Measurements from ENCODE around the gene TPD52L1. TPM values are rescaled to one million over a fixed set of nuclear protein-coding genes. Genes with fewer than 3 reads are reported as not detected.

The TPD52L1 gene
- total RNA-seq, 1 donor from 2014 or later, result 48.0 TPM

DNA sequence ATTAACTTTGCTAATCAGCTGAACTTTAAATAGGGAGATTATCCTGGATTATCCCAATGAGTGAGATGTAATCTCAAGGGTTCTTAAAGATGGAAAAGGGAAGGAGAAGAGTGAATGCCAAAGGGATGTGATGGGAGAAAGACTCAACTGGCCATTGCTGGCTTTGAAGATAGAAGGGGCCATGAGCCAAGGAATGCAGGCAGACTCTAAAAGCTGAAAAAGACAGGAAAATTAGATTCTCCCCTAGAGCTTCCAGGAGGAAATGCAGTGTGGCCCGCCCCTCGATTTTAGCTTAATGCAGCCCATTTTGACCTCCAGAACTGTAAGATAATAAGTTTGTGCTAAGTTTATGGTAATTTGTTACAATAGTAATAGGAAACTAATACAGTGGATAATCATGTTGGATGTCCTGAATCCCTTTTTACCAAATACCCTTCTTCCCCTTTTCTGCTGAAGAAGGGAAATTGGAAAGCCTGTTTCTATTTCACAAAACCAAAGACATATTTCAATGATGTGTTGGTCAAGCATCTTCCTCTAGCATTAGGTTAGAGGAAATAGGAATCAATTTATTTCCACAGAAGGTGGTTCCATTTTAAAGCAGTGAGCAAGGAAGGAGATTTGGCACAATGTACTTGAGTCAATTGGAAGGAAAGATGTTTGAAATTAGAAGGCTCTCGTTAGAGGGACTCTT, 151.5 kb downstream of the TPD52L1 start:
- no peak overlapping the region for H3K27ac Mint-ChIP-seq (ENCODE audit: unreplicated experiment)
- no peak overlapping the region for H3K4me3 Mint-ChIP-seq (ENCODE audit: unreplicated experiment)
- TF ChIP-seq, protein P1, sequence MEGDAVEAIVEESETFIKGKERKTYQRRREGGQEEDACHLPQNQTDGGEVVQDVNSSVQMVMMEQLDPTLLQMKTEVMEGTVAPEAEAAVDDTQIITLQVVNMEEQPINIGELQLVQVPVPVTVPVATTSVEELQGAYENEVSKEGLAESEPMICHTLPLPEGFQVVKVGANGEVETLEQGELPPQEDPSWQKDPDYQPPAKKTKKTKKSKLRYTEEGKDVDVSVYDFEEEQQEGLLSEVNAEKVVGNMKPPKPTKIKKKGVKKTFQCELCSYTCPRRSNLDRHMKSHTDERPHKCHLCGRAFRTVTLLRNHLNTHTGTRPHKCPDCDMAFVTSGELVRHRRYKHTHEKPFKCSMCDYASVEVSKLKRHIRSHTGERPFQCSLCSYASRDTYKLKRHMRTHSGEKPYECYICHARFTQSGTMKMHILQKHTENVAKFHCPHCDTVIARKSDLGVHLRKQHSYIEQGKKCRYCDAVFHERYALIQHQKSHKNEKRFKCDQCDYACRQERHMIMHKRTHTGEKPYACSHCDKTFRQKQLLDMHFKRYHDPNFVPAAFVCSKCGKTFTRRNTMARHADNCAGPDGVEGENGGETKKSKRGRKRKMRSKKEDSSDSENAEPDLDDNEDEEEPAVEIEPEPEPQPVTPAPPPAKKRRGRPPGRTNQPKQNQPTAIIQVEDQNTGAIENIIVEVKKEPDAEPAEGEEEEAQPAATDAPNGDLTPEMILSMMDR (IDR thresholded peaks at IDR 0.05), result no peak
- no peak for DNase-seq (ENCODE audit: low spot score)
- H3K27me3 Mint-ChIP-seq (ENCODE audit: low read depth), result no peaks in the 10 kb centered on the region
- peaks cover 5% of the 10 kb centered on the region for H3K36me3 Mint-ChIP-seq (ENCODE audit: low read depth)
- H3K9me3 Mint-ChIP-seq (ENCODE audit: low read depth), result peaks cover 13% of the 10 kb centered on the region
- peaks cover 34% of the 10 kb centered on the region for H3K4me1 Mint-ChIP-seq (ENCODE audit: low read depth)

DNA sequence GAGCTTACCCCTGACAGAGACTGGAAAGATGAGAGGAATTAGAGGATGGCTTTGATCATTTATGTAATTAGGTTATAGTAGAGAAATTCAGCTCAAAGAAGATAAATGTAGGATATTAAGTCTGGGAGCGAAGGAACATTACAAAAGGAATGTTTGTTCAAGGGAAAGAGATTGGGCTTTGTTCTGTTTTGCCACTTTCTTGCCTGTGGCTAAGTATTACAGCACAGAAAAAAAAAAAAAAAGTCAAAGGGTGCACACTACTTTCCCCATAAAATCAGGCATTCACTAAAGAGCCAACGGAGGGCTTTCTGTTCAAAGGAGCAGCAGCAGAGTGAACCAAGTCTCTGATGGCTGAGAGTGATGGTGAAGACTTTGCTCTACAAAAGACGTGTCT, 153.2 kb downstream of the TPD52L1 start:
- Mint-ChIP-seq H3K4me1 (ENCODE audit: low read depth) (peaks cover 25% of the 10 kb centered on the region), H3K4me3 (ENCODE audit: unreplicated experiment) (no peak overlapping the region), H3K36me3 (ENCODE audit: low read depth) (peaks cover 2% of the 10 kb centered on the region), H3K27ac (ENCODE audit: unreplicated experiment) (no peak overlapping the region), H3K27me3 (ENCODE audit: low read depth) (no peaks in the 10 kb centered on the region), H3K9me3 (ENCODE audit: low read depth) (peaks cover 13% of the 10 kb centered on the region)
- TF ChIP-seq, protein P1 (IDR thresholded peaks at IDR 0.05), result no peak
- no peak for DNase-seq (ENCODE audit: low spot score)

DNA sequence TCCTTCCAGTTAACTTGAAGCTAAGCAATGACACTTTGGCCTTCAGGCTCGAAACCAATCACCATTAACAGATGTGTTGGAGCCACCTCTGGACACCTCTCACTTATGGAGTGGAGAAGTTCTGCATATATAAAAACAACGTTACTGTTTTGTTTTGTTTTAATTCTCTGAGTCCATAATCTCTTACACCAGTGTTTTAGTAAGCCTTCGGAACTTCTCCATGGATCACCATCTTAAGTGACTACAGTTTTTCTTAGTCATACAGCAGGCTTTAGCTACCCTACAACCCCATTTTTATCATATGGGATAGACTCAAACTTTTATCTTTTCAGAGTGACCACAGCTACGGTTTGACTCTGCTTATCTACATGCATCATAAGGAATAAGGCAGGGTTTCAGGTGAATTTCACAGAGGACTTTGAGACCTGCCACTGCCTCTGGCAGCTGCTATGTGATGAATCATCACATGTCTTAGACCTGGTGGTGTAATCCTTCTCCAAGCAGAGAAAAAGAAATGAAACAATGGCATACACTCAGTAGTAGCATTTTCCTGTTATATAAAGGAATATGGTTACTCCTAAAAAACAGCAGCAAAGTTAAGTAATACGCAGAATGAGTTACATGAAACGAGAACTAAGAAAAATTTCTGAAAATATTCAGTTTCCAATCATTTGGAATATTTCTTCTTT, 153.7 kb downstream of the TPD52L1 start:
- no peaks in the 10 kb centered on the region for H3K27me3 Mint-ChIP-seq (ENCODE audit: low read depth)
- peaks cover 13% of the 10 kb centered on the region for H3K9me3 Mint-ChIP-seq (ENCODE audit: low read depth)
- no peak overlapping the region for H3K27ac Mint-ChIP-seq (ENCODE audit: unreplicated experiment)
- TF ChIP-seq, protein P1 (IDR thresholded peaks at IDR 0.05), result no peak
- DNase-seq (ENCODE audit: low spot score), result no peak
- peaks cover 26% of the 10 kb centered on the region for H3K4me1 Mint-ChIP-seq (ENCODE audit: low read depth)
- H3K4me3 Mint-ChIP-seq (ENCODE audit: unreplicated experiment), result no peak overlapping the region
- peaks cover 2% of the 10 kb centered on the region for H3K36me3 Mint-ChIP-seq (ENCODE audit: low read depth)

DNA sequence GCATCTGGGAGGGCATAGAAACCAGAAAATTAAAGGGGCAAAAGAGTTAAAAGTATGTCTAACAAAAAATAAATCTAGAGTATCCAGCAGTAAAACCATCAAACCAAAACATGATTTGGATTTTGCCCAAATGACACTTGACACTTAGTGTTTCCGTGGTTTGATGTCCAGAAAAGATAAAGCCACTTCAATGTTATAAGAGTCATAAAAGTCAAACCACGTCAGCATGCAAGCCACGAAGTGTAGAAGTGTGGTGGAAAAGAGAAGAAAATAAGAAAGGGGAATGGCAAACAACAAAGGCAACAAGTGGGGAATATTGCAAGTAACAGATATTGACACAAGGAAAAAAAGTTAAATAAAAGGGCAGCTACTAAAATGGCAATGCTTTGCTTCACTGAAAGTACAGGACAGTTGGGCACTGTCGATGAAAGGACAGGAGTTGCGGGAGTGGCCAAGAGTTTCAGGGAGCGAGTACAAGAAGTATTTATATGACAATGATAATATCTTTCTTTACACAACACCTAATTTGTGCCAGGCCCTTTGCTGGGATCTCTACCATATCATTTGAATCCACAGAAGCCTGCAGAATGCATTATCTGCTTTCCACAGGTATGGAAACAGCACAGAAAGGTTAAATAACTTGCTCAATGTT, 154.5 kb downstream of the TPD52L1 start:
- no peak overlapping the region for H3K4me3 Mint-ChIP-seq (ENCODE audit: unreplicated experiment)
- peaks cover 13% of the 10 kb centered on the region for H3K9me3 Mint-ChIP-seq (ENCODE audit: low read depth)
- H3K36me3 Mint-ChIP-seq (ENCODE audit: low read depth), result peaks cover 2% of the 10 kb centered on the region
- TF ChIP-seq, protein P1 (IDR thresholded peaks at IDR 0.05), result no peak
- H3K4me1 Mint-ChIP-seq (ENCODE audit: low read depth), result peaks cover 25% of the 10 kb centered on the region
- DNase-seq (ENCODE audit: low spot score), result no peak
- no peaks in the 10 kb centered on the region for H3K27me3 Mint-ChIP-seq (ENCODE audit: low read depth)
- H3K27ac Mint-ChIP-seq (ENCODE audit: unreplicated experiment), result no peak overlapping the region

DNA sequence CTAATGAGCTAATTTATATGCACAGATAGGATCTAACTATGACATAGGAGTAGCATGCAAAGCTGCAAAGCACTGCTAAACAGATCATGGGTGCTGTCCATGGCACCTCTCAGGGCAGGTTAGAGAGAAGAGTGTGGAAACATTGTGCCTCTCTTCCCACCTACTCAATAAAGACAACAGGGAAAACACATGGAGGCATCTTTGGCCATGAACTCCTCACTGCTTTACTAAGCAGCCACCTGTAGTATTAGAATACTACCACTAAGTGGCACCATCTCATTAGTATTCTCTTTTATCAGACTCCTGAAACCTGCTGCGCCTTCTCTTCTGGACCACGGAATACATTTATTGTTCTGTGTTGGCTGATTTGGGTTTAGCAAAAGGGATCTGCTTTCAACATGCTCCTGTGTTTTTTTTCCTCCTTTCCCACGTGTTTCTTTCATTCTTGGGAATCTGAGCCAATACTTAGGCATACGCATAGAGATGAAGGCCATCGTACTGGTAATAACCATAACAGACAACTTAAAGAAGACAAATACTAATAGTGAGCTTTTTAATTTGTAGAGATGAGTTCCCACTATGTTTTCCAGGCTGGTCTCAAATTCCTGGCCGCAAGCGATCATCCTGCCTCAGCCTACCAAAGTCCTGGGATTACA, 157.5 kb downstream of the TPD52L1 start:
- H3K4me1 Mint-ChIP-seq (ENCODE audit: low read depth), result peaks cover 25% of the 10 kb centered on the region
- no peaks in the 10 kb centered on the region for H3K36me3 Mint-ChIP-seq (ENCODE audit: low read depth)
- TF ChIP-seq, protein P1 (IDR thresholded peaks at IDR 0.05), result peak; percentile 93
- H3K27ac Mint-ChIP-seq (ENCODE audit: unreplicated experiment), result no peak overlapping the region
- H3K27me3 Mint-ChIP-seq (ENCODE audit: low read depth), result no peaks in the 10 kb centered on the region
- H3K9me3 Mint-ChIP-seq (ENCODE audit: low read depth), result no peaks in the 10 kb centered on the region
- no peak for DNase-seq (ENCODE audit: low spot score)
- no peak overlapping the region for H3K4me3 Mint-ChIP-seq (ENCODE audit: unreplicated experiment)

Measured in chondrocyte (in vitro differentiated cells).